Fibroblast of lung (primary cell): ENCODE measurements around the gene FOXG1. TPM values are rescaled to one million over a fixed set of nuclear protein-coding genes. Genes with fewer than 3 reads are reported as not detected.
A peak's percentile ranks its signal among the peaks of the same experiment; 100 is the strongest.

ENCODE experiments used
- DNase-seq, 2 donors: peaks; one replicate each; pipeline versions ENCODE4 v3.0.0 to v3.0.0-alpha.2; 2010; ENCODE audit warnings: low read depth in 2 of 2
- H2AFZ ChIP-seq: 2 replicates; pipeline ENCODE4 v1.5.1; 2012; ENCODE audit warnings: low read length, control low read depth, inconsistent platforms
- H3K27ac ChIP-seq: 2 replicates; pipeline ENCODE4 v1.5.1; 2011; ENCODE audit warnings: low read length, control low read depth; ENCODE audit not compliant: insufficient read depth
- H3K27me3 ChIP-seq: 2 replicates; pipeline ENCODE4 v1.5.1; 2011; ENCODE audit warnings: mild to moderate bottlenecking, low read length; ENCODE audit not compliant: control insufficient read depth, insufficient read depth
- H3K36me3 ChIP-seq: 2 replicates; pipeline ENCODE4 v1.5.1; 2011; ENCODE audit warnings: low read length; ENCODE audit not compliant: control insufficient read depth, insufficient read depth
- H3K4me1 ChIP-seq: 2 replicates; pipeline ENCODE4 v1.5.1; 2011; ENCODE audit warnings: low read length; ENCODE audit not compliant: control insufficient read depth, insufficient read depth; ENCODE audit errors: extremely low read depth
- H3K4me2 ChIP-seq: 2 replicates; pipeline ENCODE4 v1.5.1; 2011; ENCODE audit warnings: low read length, control low read depth; ENCODE audit not compliant: insufficient read depth; ENCODE audit errors: extremely low read depth
- H3K4me3 ChIP-seq, 4 experiments: fragments of 200-600 bp in 1 of 4; sonication (generic) in 1 of 4; replicated peaks in 1 of 4; 2 replicates each; pipeline ENCODE4 v1.5.1; 2011 to 2016; ENCODE audit warnings: low read length in 4 of 4, low read depth in 3 of 4, mild to moderate bottlenecking in 3 of 4, control low read depth in 2 of 4, inconsistent platforms in 1 of 4, mixed read lengths in 1 of 4; ENCODE audit not compliant: insufficient read depth in 1 of 4; ENCODE audit errors: control extremely low read depth in 1 of 4
- H3K79me2 ChIP-seq: 2 replicates; pipeline ENCODE4 v1.5.1; 2012; ENCODE audit warnings: mild to moderate bottlenecking, low read length, inconsistent platforms; ENCODE audit not compliant: control insufficient read depth, insufficient read depth
- H3K9ac ChIP-seq: 2 replicates; pipeline ENCODE4 v1.5.1; 2011; ENCODE audit warnings: mild to moderate bottlenecking, low read length, control low read depth; ENCODE audit not compliant: insufficient read depth
- H3K9me3 ChIP-seq: 2 replicates; pipeline ENCODE4 v1.5.1; 2012; ENCODE audit warnings: low read depth, low read length; ENCODE audit not compliant: control insufficient read depth, insufficient read depth
- H4K20me1 ChIP-seq: 2 replicates; pipeline ENCODE4 v1.5.1; 2011; ENCODE audit warnings: low read length; ENCODE audit not compliant: control insufficient read depth, insufficient read depth; ENCODE audit errors: extremely low read depth
- CTCF ChIP-seq, 2 donors: IDR thresholded peaks in 1 of 2; conservative IDR thresholded peaks in 1 of 2; 1 replicate in 1 of 2; 2 replicates in 1 of 2; pipeline ENCODE4 v1.5.1; 2011 to 2012; ENCODE audit warnings: low read length in 2 of 2, control low read depth in 1 of 2, inconsistent platforms in 1 of 2, low read depth in 1 of 2, mild to moderate bottlenecking in 1 of 2
- EZH2 ChIP-seq: IDR thresholded peaks from 2 replicates; pipeline ENCODE4 v1.5.1; 2012; ENCODE audit warnings: low read length, control low read depth, mild to moderate bottlenecking; ENCODE audit errors: missing control alignments
- polyA plus RNA-seq, 2 donors: library from polyadenylated mRNA; depleted of rRNA in 1 of 2; stranded (reverse) in 1 of 2; unstranded in 1 of 2; fragments of >200 nt; gene quantifications; 2 replicates each; pipeline ENCODE4 v1.2.1, GENCODE V29; 2011 to 2012; ENCODE audit warnings: missing spikeins in 1 of 2
- total RNA-seq: library from RNA; depleted of rRNA; stranded (reverse); fragments of >200 nt; gene quantifications from 2 replicates; pipeline ENCODE4 v1.2.1, GENCODE V29; 2014

Gene FOXG1
- total and polyA plus RNA-seq, 2 donors (not counting 1 experiment from before 2014, with no cell fraction given) = not detected

- Histone ChIP-seq H4K20me1 (no peaks in the 10 kb centered on the region), H3K79me2 (no peaks in the 10 kb centered on the region), H3K36me3 (no peaks in the 10 kb centered on the region), H3K9me3 (no peaks in the 10 kb centered on the region), H3K27me3 (peaks cover 53% of the 10 kb centered on the region), H3K27ac (no peak overlapping the region), H3K4me2 (no peak overlapping the region), H2AFZ (no peak overlapping the region), H3K9ac (no peak overlapping the region), H3K4me3 (no peak overlapping the region), H3K4me1 (no peaks in the 10 kb centered on the region)
- TF ChIP-seq CTCF (conservative IDR thresholded peaks at IDR 0.05 in 1 of 2, IDR thresholded peaks at IDR 0.05 in 1 of 2; ENCODE audit: low read depth in 1 of 2, low read length in 2 of 2) (no peak), EZH2 (no peak)
- DNase-seq = no peak
These were observed 4.6 kb downstream of the FOXG1 start for GRCh38 chr14:28771168-28771567.

GRCh38 chr14:28772613-28773012 lies 6.0 kb downstream of the FOXG1 start:
- Histone ChIP-seq H3K27me3 (peaks cover 55% of the 10 kb centered on the region), H3K9me3 (no peaks in the 10 kb centered on the region), H4K20me1 (no peaks in the 10 kb centered on the region), H3K9ac (no peak overlapping the region), H3K4me2 (no peak overlapping the region), H3K36me3 (no peaks in the 10 kb centered on the region), H3K27ac (no peak overlapping the region), H3K79me2 (no peaks in the 10 kb centered on the region), H3K4me1 (no peaks in the 10 kb centered on the region), H3K4me3 (no peak overlapping the region), H2AFZ (no peak overlapping the region)
- TF ChIP-seq CTCF (conservative IDR thresholded peaks at IDR 0.05 in 1 of 2, IDR thresholded peaks at IDR 0.05 in 1 of 2; ENCODE audit: low read depth in 1 of 2, low read length in 2 of 2) = no peak
- TF ChIP-seq EZH2 = no peak
- DNase-seq = peak in 1 of 2 donors; percentile 25

GRCh38 chr14:28773176-28773575 lies 6.6 kb downstream of the FOXG1 start:
- Histone ChIP-seq H4K20me1 (no peaks in the 10 kb centered on the region), H3K4me3 (peak overlapping the region in 1 of 4 experiments; percentile 12), H3K79me2 (no peaks in the 10 kb centered on the region), H3K27me3 (peaks cover 55% of the 10 kb centered on the region), H3K27ac (no peak overlapping the region), H3K4me1 (no peaks in the 10 kb centered on the region), H3K9ac (no peak overlapping the region), H3K36me3 (no peaks in the 10 kb centered on the region), H2AFZ (no peak overlapping the region), H3K4me2 (peak overlapping the region; percentile 40), H3K9me3 (no peaks in the 10 kb centered on the region)
- no peak for DNase-seq
- no peak for TF ChIP-seq CTCF (conservative IDR thresholded peaks at IDR 0.05 in 1 of 2, IDR thresholded peaks at IDR 0.05 in 1 of 2; ENCODE audit: low read depth in 1 of 2, low read length in 2 of 2)
- TF ChIP-seq EZH2 = no peak
